Measurements from ENCODE around the gene STX19.
"Not testable (repeated sequence)": the region's sequence is repeated elsewhere in the genome, so short reads cannot be mapped to it uniquely, and the experiment has no call there.

STX19 gene

GRCh38 chr3:93988283-93988682 is 40.1 kb downstream of the STX19 start:
- Histone ChIP-seq H3K27ac (ENCODE audit: low read depth, low read length) (no peak overlapping the region), H3K27me3 (ENCODE audit: control insufficient read depth, insufficient read depth, low read length) (no peaks in the 10 kb centered on the region), H3K9ac (ENCODE audit: low read length) (no peak overlapping the region), H3K4me1 (ENCODE audit: control insufficient read depth, insufficient read depth, low read length) (no peaks in the 10 kb centered on the region), H3K4me3 (ENCODE audit: low read length) (no peak overlapping the region), H3K36me3 (ENCODE audit: control insufficient read depth, insufficient read depth, low read length) (no peaks in the 10 kb centered on the region)

- H3K27me3 ChIP-seq (ENCODE audit: control insufficient read depth, insufficient read depth, low read length) = no peaks in the 10 kb centered on the region
- no peak overlapping the region for H3K27ac ChIP-seq (ENCODE audit: low read depth, low read length)
- no peak overlapping the region for H3K9ac ChIP-seq (ENCODE audit: low read length)
- peaks cover 2% of the 10 kb centered on the region for H3K4me1 ChIP-seq (ENCODE audit: control insufficient read depth, insufficient read depth, low read length)
- no peaks in the 10 kb centered on the region for H3K36me3 ChIP-seq (ENCODE audit: control insufficient read depth, insufficient read depth, low read length)
- H3K4me3 ChIP-seq (ENCODE audit: low read length) = no peak overlapping the region
Measured at GRCh38 chr3:93984618-93985017, 43.8 kb downstream of the STX19 start.

GRCh38 chr3:93983408-93983807 is 45.0 kb downstream of the STX19 start:
- H3K36me3 ChIP-seq (ENCODE audit: control insufficient read depth, insufficient read depth, low read length) = no peaks in the 10 kb centered on the region
- no peak overlapping the region for H3K27ac ChIP-seq (ENCODE audit: low read depth, low read length)
- no peaks in the 10 kb centered on the region for H3K27me3 ChIP-seq (ENCODE audit: control insufficient read depth, insufficient read depth, low read length)
- H3K9ac ChIP-seq (ENCODE audit: low read length) = no peak overlapping the region
- no peak overlapping the region for H3K4me3 ChIP-seq (ENCODE audit: low read length)
- peaks cover 2% of the 10 kb centered on the region for H3K4me1 ChIP-seq (ENCODE audit: control insufficient read depth, insufficient read depth, low read length)

DNA sequence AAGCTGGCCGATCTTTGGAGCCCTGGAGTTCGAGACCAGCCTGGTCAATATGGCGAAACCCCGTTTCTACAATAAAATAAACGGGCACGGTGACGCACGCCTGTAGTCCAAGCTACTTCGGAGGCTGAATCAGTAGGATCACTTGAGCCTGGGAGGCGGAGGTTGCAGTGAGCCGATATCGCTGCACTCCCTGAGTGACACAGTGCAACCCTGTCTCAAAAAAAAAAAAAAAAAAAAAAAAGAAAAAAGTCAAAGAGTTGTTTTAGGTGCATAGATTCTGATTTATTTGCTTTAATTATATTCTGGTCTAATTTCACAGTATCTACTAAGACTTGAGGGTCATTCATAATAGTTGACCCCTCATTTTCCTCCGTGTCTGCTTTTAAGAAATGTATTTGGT is 46.7 kb downstream of the STX19 start:
- Histone ChIP-seq H3K27me3 (ENCODE audit: control insufficient read depth, insufficient read depth, low read length) (no peaks in the 10 kb centered on the region), H3K4me1 (ENCODE audit: control insufficient read depth, insufficient read depth, low read length) (peaks cover 2% of the 10 kb centered on the region), H3K4me3 (ENCODE audit: low read length) (no peak overlapping the region), H3K9ac (ENCODE audit: low read length) (no peak overlapping the region), H3K36me3 (ENCODE audit: control insufficient read depth, insufficient read depth, low read length) (no peaks in the 10 kb centered on the region), H3K27ac (ENCODE audit: low read depth, low read length) (no peak overlapping the region)

DNA sequence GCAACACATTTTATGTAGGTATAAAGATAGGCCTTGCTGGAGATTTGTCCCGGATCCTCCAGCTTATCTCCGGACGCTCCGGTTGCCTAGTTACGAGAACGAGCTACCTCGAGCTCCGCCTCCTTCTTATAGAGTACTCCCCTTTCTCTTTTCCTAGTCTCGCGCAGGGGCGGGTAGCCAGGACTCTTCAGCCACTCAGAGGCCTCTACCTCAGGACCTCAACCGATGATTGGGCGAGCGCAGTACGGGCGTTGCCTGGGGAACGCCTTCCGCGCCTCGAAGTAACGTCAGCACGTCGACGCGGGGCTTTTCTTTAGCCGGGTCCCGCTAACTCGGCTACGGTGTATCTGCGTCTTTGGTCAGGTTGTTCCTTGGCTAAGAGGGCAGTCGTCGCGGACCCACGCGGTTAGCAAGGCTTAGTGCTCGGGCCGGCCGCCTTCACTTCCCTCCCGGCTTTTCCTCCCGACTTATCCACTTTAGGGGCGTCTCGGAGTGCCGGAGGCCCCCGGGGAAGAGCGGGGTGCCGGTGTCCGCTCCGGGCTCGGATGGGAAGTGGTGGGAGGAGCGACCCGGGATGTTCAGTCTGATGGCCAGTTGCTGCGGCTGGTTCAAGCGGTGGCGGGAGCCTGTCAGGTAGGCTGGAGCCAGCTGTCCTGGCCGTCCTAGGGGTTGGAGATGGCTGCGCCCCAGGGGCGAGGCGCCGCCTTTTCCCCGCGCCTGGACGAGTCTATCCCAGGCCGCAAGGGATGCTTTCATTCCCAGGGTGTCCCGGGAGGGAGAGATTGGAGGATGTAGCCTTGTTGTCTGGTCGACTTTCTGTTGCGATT is 48.3 kb downstream of the STX19 start, which contains the start of gene ARL13B:
Gene ARL13B (plus strand): TSS at position 306 of the 827 bp plus-strand sequence. CDS start 269 bp downstream, at position 575.
- Histone ChIP-seq H3K36me3 (ENCODE audit: control insufficient read depth, insufficient read depth, low read length) (no peaks in the 10 kb centered on the region), H3K27me3 (ENCODE audit: control insufficient read depth, insufficient read depth, low read length) (no peaks in the 10 kb centered on the region), H3K27ac (ENCODE audit: low read depth, low read length) (peak within 1 kb of the TSS; percentile 93), H3K4me3 (ENCODE audit: low read length) (peak within 1 kb of the TSS; percentile 66), H3K4me1 (ENCODE audit: control insufficient read depth, insufficient read depth, low read length) (peaks cover 2% of the 10 kb centered on the region), H3K9ac (ENCODE audit: low read length) (peak within 1 kb of the TSS; percentile 90)

DNA sequence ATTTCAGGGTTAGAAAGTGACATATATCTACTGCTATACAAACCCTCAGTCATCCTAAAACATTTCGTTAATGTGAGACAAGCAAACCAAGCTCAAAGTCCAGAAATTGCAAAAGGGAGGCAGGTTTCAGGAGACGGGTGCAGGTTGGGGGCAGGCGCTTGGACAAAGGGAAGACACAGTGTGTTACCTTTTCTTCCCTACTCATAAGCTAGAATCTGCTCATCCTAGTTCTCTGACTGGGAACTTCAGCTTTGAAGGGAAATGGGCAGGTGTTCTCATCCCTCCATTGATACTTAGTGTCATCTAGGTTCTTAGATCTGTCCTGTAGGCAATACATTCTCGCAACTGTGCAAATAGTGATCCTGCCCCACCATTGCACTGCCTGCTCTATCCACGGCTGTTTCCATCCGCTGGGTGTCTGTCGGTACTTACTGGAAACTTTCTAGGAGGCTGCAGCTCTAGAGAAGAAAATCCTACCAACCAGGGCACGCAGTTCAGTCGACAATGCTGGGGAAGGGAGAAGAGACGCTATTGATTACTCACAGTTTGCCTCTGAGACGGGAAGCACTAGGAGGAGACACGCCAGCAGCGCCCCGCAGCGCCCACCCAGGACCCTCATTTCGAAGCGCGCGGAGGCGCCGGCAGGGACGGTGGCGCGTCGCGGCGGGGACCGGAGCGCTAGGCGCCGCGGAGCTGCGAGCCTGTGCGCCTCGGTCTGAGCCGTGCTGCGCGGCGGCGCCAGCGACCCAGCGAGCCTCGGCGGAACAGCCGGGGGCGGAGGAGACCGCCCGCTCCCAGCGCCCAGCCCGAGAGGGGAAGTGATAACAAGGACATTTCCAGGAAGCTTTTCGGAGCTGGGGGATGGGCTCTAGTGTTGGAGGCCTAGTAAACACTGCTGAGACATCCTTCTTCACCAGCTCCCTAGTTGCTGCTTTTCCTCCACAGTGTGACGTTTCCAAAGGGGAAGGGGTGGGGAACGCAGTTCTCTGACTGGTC is 55.0 kb downstream of the STX19 start, which contains the start of gene PROS1:
Gene PROS1 (minus strand): TSS at position 766 of the 996 bp plus-strand sequence. CDS start 147 bp downstream, at position 619.
- H3K4me3 ChIP-seq (ENCODE audit: low read length) = peak within 1 kb of the TSS; percentile 54
- H3K27ac ChIP-seq (ENCODE audit: low read depth, low read length) = peak within 1 kb of the TSS; percentile 84
- no peaks in the 10 kb centered on the region for H3K36me3 ChIP-seq (ENCODE audit: control insufficient read depth, insufficient read depth, low read length)
- no peaks in the 10 kb centered on the region for H3K27me3 ChIP-seq (ENCODE audit: control insufficient read depth, insufficient read depth, low read length)
- H3K9ac ChIP-seq (ENCODE audit: low read length) = peak within 1 kb of the TSS; percentile 16
- H3K4me1 ChIP-seq (ENCODE audit: control insufficient read depth, insufficient read depth, low read length) = no peaks in the 10 kb centered on the region

GRCh38 chr3:93969997-93970396 is 58.4 kb downstream of the STX19 start:
- H3K27ac ChIP-seq (ENCODE audit: low read depth, low read length) = no peak overlapping the region
- H3K9ac ChIP-seq (ENCODE audit: low read length) = no peak overlapping the region
- H3K4me1 ChIP-seq (ENCODE audit: control insufficient read depth, insufficient read depth, low read length) = no peaks in the 10 kb centered on the region
- H3K27me3 ChIP-seq (ENCODE audit: control insufficient read depth, insufficient read depth, low read length) = no peaks in the 10 kb centered on the region
- H3K4me3 ChIP-seq (ENCODE audit: low read length) = no peak overlapping the region
- H3K36me3 ChIP-seq (ENCODE audit: control insufficient read depth, insufficient read depth, low read length) = no peaks in the 10 kb centered on the region

DNA sequence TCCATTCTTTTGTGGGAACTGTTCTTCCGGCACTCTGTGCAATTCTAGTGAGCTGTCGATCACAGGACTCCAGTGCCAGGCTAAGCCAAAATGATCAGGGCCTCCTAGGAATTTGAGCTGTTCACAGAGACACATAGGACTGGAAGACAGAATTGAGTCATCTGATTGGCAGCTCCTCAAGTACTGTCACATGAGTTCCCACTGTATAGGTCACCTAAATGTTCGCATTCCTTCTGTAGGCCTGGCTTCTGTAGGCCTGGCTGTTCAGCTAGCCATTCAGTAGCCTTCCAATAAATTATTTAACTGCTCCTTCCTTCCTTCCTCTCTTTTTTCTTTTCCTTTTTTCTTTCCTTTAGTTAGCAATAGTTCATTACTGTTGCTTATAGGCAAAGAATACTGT is 59.0 kb downstream of the STX19 start:
- no peak overlapping the region for H3K27ac ChIP-seq (ENCODE audit: low read depth, low read length)
- no peak overlapping the region for H3K4me3 ChIP-seq (ENCODE audit: low read length)
- H3K27me3 ChIP-seq (ENCODE audit: control insufficient read depth, insufficient read depth, low read length) = no peaks in the 10 kb centered on the region
- H3K36me3 ChIP-seq (ENCODE audit: control insufficient read depth, insufficient read depth, low read length) = no peaks in the 10 kb centered on the region
- no peaks in the 10 kb centered on the region for H3K4me1 ChIP-seq (ENCODE audit: control insufficient read depth, insufficient read depth, low read length)
- no peak overlapping the region for H3K9ac ChIP-seq (ENCODE audit: low read length)

GRCh38 chr3:93965106-93965505 is 63.3 kb downstream of the STX19 start:
- not testable (repeated sequence) for H3K36me3 ChIP-seq (ENCODE audit: control insufficient read depth, insufficient read depth, low read length); H3K4me1 ChIP-seq (ENCODE audit: control insufficient read depth, insufficient read depth, low read length); H3K27ac ChIP-seq (ENCODE audit: low read depth, low read length); H3K27me3 ChIP-seq (ENCODE audit: control insufficient read depth, insufficient read depth, low read length); H3K4me3 ChIP-seq (ENCODE audit: low read length); H3K9ac ChIP-seq (ENCODE audit: low read length)
